ENCODE measurements around the gene AMT. TPM values are rescaled to one million over a fixed set of nuclear protein-coding genes. Genes with fewer than 3 reads are reported as not detected.
A peak's percentile ranks its signal among the peaks of the same experiment; 100 is the strongest.

The AMT gene, protein sequence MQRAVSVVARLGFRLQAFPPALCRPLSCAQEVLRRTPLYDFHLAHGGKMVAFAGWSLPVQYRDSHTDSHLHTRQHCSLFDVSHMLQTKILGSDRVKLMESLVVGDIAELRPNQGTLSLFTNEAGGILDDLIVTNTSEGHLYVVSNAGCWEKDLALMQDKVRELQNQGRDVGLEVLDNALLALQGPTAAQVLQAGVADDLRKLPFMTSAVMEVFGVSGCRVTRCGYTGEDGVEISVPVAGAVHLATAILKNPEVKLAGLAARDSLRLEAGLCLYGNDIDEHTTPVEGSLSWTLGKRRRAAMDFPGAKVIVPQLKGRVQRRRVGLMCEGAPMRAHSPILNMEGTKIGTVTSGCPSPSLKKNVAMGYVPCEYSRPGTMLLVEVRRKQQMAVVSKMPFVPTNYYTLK
- total RNA-seq, result 4.8 to 6.1 TPM (median 6.0 TPM) in 3 replicates
- long read RNA-seq, partial matches to known transcripts, result 0 of 3 reads
- long read RNA-seq, other reads (novel, unspliced or antisense), result 0 of 3 reads

DNA sequence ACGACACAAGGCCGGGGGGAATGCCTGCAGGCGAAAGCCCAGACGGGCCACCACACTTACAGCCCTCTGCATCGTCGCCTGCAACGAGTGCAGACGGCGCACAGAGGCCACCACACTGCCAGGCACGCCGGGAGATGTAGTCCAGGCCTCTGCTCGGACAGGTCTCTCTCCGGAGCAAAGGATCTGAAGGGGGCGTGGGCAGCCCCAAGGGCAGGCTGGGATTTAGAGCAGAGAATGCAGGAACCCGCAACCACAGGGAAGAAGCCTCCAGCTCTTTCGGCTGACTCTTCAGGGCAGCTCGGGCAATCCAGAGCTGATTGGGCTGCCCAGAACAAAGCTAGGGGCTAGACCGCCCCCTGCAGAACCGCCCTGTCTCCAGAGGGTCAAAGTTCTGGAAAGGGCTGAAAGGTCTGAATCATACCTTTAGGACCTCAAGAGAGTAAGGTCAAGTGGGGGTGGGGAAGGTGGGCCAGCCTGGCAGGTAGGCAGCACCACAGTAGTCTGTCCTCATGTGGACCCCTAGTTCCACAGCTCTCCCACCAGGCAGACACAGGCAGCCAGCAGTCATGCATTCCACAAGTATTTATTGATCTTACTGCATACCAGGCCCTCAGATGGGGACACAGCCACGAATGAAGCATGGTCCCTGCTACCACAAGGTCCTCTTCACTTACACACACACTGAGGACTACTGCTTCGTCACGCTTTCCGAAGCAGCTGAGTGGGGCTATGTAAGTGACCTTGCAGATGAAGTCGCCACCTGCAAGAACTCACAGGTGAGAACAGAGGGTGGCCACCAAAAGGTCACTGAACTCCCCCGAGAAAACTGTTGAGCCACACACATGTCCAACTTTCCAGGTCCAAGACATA is at the start of gene AMT:
TSS of gene AMT (minus strand) at position 95 of the 870 bp plus-strand sequence. CDS start at position 72, 23 bp downstream.
- peaks cover 5% of the 10 kb centered on the region for H3K36me3 Mint-ChIP-seq (ENCODE audit: low read depth)
- H3K27me3 Mint-ChIP-seq (ENCODE audit: low read depth), result no peaks in the 10 kb centered on the region
- DNase-seq (ENCODE audit: low spot score), result no peak
- H3K4me3 Mint-ChIP-seq (ENCODE audit: unreplicated experiment), result no peak within 1 kb of the TSS
- no peaks in the 10 kb centered on the region for H3K9me3 Mint-ChIP-seq (ENCODE audit: low read depth)
- TF ChIP-seq CTCF (IDR thresholded peaks at IDR 0.05), result no peak
- H3K4me1 Mint-ChIP-seq (ENCODE audit: low read depth), result peaks cover 24% of the 10 kb centered on the region
- H3K27ac Mint-ChIP-seq (ENCODE audit: unreplicated experiment), result peak within 1 kb of the TSS; percentile 86

DNA sequence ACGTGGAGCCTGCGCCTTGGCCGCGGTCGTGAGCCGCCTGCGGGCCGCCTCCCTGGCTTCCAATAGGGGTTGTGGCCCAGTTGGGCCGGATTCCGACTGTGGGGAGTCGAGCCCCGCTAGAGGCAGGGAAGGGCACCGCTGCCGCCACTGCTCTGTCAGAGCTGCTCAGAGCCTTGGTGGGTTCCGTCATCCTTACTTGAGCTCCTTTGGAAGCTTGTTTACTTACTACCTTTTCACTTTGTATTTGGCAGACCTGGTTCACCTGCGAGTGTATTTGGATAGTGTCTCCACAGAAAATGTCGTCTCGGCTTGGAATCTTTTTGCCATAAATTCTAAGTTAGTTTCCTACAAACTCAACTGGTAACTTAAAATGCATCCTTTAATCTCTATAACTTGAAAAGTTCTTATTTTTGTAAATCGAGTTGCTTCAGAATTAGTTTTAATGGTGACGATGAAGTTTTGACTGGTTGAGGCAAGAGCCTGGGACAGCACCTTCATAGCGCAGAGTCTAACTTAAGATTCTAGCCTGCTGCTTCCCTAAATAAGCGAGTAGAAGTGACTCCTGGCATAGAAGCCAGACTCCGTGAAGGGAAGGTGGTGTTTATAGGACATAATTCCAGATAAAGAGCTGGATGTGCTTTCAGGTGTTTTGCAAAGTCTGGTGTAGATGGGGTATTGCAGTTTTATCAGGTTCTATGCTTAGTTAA is 48.6 kb upstream of the AMT start:
- Mint-ChIP-seq H3K36me3 (ENCODE audit: low read depth) (peaks cover 2% of the 10 kb centered on the region), H3K9me3 (ENCODE audit: low read depth) (no peaks in the 10 kb centered on the region), H3K27ac (ENCODE audit: unreplicated experiment) (peak overlapping the region; percentile 86), H3K4me3 (ENCODE audit: unreplicated experiment) (peak overlapping the region; percentile 83), H3K27me3 (ENCODE audit: low read depth) (no peaks in the 10 kb centered on the region), H3K4me1 (ENCODE audit: low read depth) (peaks cover 35% of the 10 kb centered on the region)
- no peak for DNase-seq (ENCODE audit: low spot score)
- peak; percentile 24 for TF ChIP-seq CTCF (IDR thresholded peaks at IDR 0.05)

GRCh38 chr3:49469936-49470713 is 47.9 kb upstream of the AMT start, which contains the start of gene DAG1:
DAG1 (plus strand) TSS chr3:49470267; CDS start chr3:49510535, 40,268 bp downstream.
- TF ChIP-seq CTCF (IDR thresholded peaks at IDR 0.05), result no peak
- Mint-ChIP-seq H3K9me3 (ENCODE audit: low read depth) (no peaks in the 10 kb centered on the region), H3K4me3 (ENCODE audit: unreplicated experiment) (peak within 1 kb of the TSS; percentile 83), H3K27me3 (ENCODE audit: low read depth) (no peaks in the 10 kb centered on the region), H3K27ac (ENCODE audit: unreplicated experiment) (peak within 1 kb of the TSS; percentile 98), H3K36me3 (ENCODE audit: low read depth) (peaks cover 2% of the 10 kb centered on the region), H3K4me1 (ENCODE audit: low read depth) (peaks cover 34% of the 10 kb centered on the region)
- DNase-seq (ENCODE audit: low spot score), result peak; percentile 98

DNA sequence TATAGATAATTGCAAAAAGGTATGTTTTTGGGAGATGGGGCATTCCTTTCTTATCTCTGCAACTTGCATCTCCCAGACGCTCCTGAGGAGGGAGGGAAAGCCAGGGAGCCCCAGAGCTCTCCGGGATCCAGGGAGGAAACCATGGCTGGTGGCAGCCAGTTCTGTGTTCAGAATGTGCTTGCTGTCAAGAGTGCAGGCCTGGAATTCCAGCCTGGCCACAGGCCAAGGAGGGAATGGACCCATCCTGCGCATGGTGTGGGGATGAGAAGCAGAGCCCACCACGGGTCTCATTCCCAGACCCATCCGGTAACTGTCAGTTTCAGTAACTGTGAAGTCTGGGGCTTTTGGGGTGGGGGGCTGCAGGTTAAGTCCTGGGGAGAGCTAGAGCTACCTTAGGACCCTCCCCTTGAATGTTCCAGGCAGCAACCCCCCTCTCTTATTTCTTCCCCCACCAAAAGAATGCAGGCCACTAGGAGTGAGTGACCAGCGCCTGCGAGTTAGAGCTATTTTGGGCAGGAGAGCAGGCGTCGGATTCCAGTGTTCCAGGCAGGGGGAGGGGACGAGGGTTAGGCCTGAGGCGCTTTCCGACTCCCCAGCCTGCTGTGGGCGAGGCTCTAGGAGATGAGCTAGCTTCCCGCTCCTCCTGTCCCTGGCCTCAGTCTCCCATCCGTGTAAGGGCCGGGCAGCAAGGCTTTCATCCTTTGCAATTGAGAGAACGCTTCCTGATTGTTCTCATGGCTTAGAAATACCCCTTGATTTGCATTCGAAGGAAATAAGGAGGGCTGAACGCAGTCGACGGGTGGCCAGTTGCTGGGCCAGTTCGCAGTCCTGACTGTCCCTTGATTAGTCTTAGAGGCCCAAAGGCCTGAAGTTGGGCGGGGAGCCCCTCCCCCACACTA is 47.0 kb upstream of the AMT start:
- Mint-ChIP-seq H3K9me3 (ENCODE audit: low read depth) (no peaks in the 10 kb centered on the region), H3K36me3 (ENCODE audit: low read depth) (peaks cover 2% of the 10 kb centered on the region), H3K4me1 (ENCODE audit: low read depth) (peaks cover 34% of the 10 kb centered on the region), H3K27me3 (ENCODE audit: low read depth) (no peaks in the 10 kb centered on the region), H3K27ac (ENCODE audit: unreplicated experiment) (peak overlapping the region; percentile 98), H3K4me3 (ENCODE audit: unreplicated experiment) (peak overlapping the region; percentile 79)
- peak; percentile 95 for DNase-seq (ENCODE audit: low spot score)
- peak; percentile 20 for TF ChIP-seq CTCF (IDR thresholded peaks at IDR 0.05)
